Endodermal cell (in vitro differentiated cells): ENCODE data around the gene ROCK2. TPM values are rescaled to one million over a fixed set of nuclear protein-coding genes. Genes with fewer than 3 reads are reported as not detected.
A peak's percentile ranks its signal among the peaks of the same experiment; 100 is the strongest.

Source experiments
- DNase-seq: peaks from one replicate; pipeline ENCODE4 v3.0.0-alpha.2; 2017
- H3K27ac ChIP-seq: 2 replicates; pipeline ENCODE4 v1.5.1; 2013; ENCODE audit warnings: mild to moderate bottlenecking, low read depth, low read length, moderate library complexity
- H3K27me3 ChIP-seq: 2 replicates; pipeline ENCODE4 v1.6.1; 2013; ENCODE audit warnings: mild to moderate bottlenecking, low read length, moderate library complexity; ENCODE audit not compliant: insufficient read depth, control insufficient read depth, poor library complexity, severe bottlenecking
- H3K36me3 ChIP-seq: 2 replicates; pipeline ENCODE4 v1.7.0; 2013; ENCODE audit warnings: mild to moderate bottlenecking, low read length, moderate library complexity; ENCODE audit not compliant: control insufficient read depth, insufficient read depth
- H3K4me1 ChIP-seq: one replicate; pipeline ENCODE4 v1.7.0; 2013; ENCODE audit warnings: low read length; ENCODE audit not compliant: control insufficient read depth, insufficient read depth
- H3K4me3 ChIP-seq: 2 replicates; pipeline ENCODE4 v1.5.1; 2013; ENCODE audit warnings: mild to moderate bottlenecking, low read length, moderate library complexity
- H3K9ac ChIP-seq: 2 replicates; pipeline ENCODE4 v1.6.1; 2013; ENCODE audit warnings: mild to moderate bottlenecking, low read length, moderate library complexity; ENCODE audit not compliant: poor library complexity, severe bottlenecking; ENCODE audit errors: extremely low read depth
- H3K9me3 ChIP-seq: 2 replicates; pipeline ENCODE4 v1.6.1; 2013; ENCODE audit warnings: mild to moderate bottlenecking, low read length, moderate library complexity; ENCODE audit not compliant: control insufficient read depth
- H3K27ac Mint-ChIP-seq: 2 replicates; pipeline ENCODE4 v1.8.0; 2020; ENCODE audit warnings: mixed read lengths
- H3K27me3 Mint-ChIP-seq: 2 replicates; pipeline ENCODE4 v1.8.0; 2021; ENCODE audit warnings: mild to moderate bottlenecking, mixed read lengths; ENCODE audit not compliant: insufficient read depth
- H3K36me3 Mint-ChIP-seq: 2 replicates; pipeline ENCODE4 v1.8.0; 2020; ENCODE audit warnings: low read depth, mixed read lengths
- H3K4me1 Mint-ChIP-seq: 2 replicates; pipeline ENCODE4 v1.8.0; 2020; ENCODE audit warnings: mixed read lengths
- H3K4me3 Mint-ChIP-seq: 2 replicates; pipeline ENCODE4 v1.8.0; 2020; ENCODE audit warnings: mild to moderate bottlenecking, moderate library complexity, mixed read lengths
- H3K9me3 Mint-ChIP-seq: 2 replicates; pipeline ENCODE4 v1.8.0; 2020; ENCODE audit warnings: mild to moderate bottlenecking, mixed read lengths
- WGBS, 2 experiments: methylation state at CpG; one replicate each; pipeline versions ENCODE4 v1.1.5 to v1.1.7; 2013; ENCODE audit warnings: missing lambda C conversion rate in 2 of 2, mixed read lengths in 1 of 2; ENCODE audit not compliant: insufficient coverage in 1 of 2, insufficient read length in 1 of 2; 5-methylcytosine and 5-hydroxymethylcytosine counted together
- total RNA-seq, 2 donors: library from RNA; stranded (reverse); fragmentation: NEBNext Ultra II Directional in 1 of 2; extraction: Animal tissue kit (Norgen Biotek cat#: 25700) in 1 of 2; gene quantifications; 2 replicates in 1 of 2; 3 replicates in 1 of 2; pipeline ENCODE4 v1.2.1, GENCODE V29; 2021
- TF ChIP-seq, protein P1 (sequence below): fragments of 200-600 bp; sonication (generic); conservative IDR thresholded peaks from 2 replicates; pipeline ENCODE4 v1.5.0; 2021; ENCODE audit warnings: antibody characterized with exemption, mild to moderate bottlenecking

ROCK2 gene
- total RNA-seq, 2 donors from 2014 or later: 27.2 to 32.6 TPM

DNA sequence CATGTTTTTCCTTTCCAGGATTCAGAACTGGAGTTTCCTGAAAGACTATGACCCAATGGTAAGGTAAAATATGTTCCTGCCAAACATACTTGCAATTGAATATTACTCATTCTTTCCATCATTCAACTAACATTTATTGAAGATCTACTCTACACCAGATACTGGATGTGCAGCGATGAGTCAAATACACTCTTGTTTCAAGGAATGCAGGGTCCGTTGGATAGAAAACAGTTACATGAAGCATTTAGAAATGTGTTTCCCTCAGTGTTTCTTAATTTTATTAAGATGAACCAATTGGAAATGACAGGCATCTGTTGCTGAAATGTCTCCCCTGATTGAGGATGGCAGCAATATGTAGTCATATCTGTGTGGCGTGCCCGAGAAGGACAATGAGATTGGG is 203.9 kb downstream of the ROCK2 start:
- Mint-ChIP-seq H3K27ac (no peak overlapping the region), H3K27me3 (peaks cover 6% of the 10 kb centered on the region), H3K4me3 (no peak overlapping the region), H3K4me1 (no peaks in the 10 kb centered on the region), H3K36me3 (no peaks in the 10 kb centered on the region), H3K9me3 (peaks cover 5% of the 10 kb centered on the region)
- no peaks in the 10 kb centered on the region for H3K27me3 ChIP-seq
- DNase-seq: no peak
- no peak overlapping the region for H3K27ac ChIP-seq
- H3K4me1 ChIP-seq: no peaks in the 10 kb centered on the region
- H3K36me3 ChIP-seq: no peaks in the 10 kb centered on the region
- no peak overlapping the region for H3K4me3 ChIP-seq
- 93 to 94% methylated on average over 4 of the region's 4 CpGs for WGBS, 2 experiments
- H3K9ac ChIP-seq: no peak overlapping the region
- H3K9me3 ChIP-seq: peaks cover 10% of the 10 kb centered on the region
- TF ChIP-seq, protein P1, sequence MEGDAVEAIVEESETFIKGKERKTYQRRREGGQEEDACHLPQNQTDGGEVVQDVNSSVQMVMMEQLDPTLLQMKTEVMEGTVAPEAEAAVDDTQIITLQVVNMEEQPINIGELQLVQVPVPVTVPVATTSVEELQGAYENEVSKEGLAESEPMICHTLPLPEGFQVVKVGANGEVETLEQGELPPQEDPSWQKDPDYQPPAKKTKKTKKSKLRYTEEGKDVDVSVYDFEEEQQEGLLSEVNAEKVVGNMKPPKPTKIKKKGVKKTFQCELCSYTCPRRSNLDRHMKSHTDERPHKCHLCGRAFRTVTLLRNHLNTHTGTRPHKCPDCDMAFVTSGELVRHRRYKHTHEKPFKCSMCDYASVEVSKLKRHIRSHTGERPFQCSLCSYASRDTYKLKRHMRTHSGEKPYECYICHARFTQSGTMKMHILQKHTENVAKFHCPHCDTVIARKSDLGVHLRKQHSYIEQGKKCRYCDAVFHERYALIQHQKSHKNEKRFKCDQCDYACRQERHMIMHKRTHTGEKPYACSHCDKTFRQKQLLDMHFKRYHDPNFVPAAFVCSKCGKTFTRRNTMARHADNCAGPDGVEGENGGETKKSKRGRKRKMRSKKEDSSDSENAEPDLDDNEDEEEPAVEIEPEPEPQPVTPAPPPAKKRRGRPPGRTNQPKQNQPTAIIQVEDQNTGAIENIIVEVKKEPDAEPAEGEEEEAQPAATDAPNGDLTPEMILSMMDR: no peak

DNA sequence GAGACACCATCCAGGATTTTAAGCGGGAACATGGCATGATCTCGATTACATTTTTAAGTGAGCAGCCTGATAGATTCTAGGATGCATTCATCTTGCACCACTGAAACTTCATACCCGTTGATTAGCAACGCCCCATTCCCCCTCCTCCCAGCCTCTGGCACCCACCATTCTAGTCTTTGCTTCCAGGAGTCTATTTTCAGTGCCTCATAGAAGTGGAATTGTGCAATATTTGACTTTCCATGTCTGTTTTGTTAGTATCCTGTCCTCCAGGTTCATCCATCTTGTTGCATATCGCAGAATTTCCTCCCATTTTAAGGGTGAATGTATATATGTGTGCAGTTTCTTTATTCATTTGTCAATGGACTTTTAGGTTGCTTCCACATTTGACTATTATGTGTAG is 210.1 kb downstream of the ROCK2 start:
- no peak overlapping the region for H3K9ac ChIP-seq
- H3K4me3 ChIP-seq: no peak overlapping the region
- H3K27me3 ChIP-seq: no peaks in the 10 kb centered on the region
- no peak overlapping the region for H3K27ac ChIP-seq
- Mint-ChIP-seq H3K27me3 (peaks cover 2% of the 10 kb centered on the region), H3K4me1 (peaks cover 8% of the 10 kb centered on the region), H3K27ac (no peak overlapping the region), H3K9me3 (peaks cover 12% of the 10 kb centered on the region), H3K4me3 (no peak overlapping the region), H3K36me3 (no peaks in the 10 kb centered on the region)
- TF ChIP-seq, protein P1: no peak
- H3K4me1 ChIP-seq: no peaks in the 10 kb centered on the region
- H3K9me3 ChIP-seq: peaks cover 22% of the 10 kb centered on the region
- H3K36me3 ChIP-seq: no peaks in the 10 kb centered on the region
- 91 to 96% methylated on average over 3 to 5 of the region's 5 CpGs for WGBS, 2 experiments
- no peak for DNase-seq

DNA sequence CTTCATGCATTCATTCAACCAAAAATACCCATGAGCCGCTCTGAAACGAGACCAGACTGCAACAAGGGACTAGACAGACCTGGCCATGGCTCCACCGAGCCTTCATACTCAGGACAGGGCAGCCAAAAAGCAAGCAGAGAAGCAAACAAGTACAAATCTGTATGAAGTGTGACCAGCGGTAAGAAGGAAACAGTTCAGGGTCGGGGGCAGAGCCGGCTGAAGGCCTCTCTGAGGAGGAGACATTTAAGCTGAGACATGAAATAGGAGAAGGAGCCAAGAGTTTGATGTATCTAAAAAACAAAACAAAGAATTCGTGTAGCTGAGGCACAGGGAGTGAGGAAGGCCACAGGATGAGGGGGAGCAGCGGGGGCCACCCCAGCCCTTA is 210.5 kb downstream of the ROCK2 start:
- H3K27ac Mint-ChIP-seq: no peak overlapping the region

More for the DNA sequence above, 210.5 kb downstream of the ROCK2 start:
- Histone ChIP-seq H3K9ac (no peak overlapping the region), H3K4me1 (no peaks in the 10 kb centered on the region), H3K36me3 (no peaks in the 10 kb centered on the region), H3K4me3 (no peak overlapping the region), H3K9me3 (peaks cover 22% of the 10 kb centered on the region), H3K27me3 (no peaks in the 10 kb centered on the region), H3K27ac (no peak overlapping the region)
- WGBS, 2 experiments: 85 to 88% methylated on average over 8 of the region's 8 CpGs
- Mint-ChIP-seq H3K27me3 (peaks cover 2% of the 10 kb centered on the region), H3K4me1 (peaks cover 8% of the 10 kb centered on the region), H3K4me3 (peak overlapping the region; percentile 66), H3K9me3 (peaks cover 12% of the 10 kb centered on the region), H3K36me3 (no peaks in the 10 kb centered on the region)
- no peak for DNase-seq
- TF ChIP-seq, protein P1: no peak
